ENCODE data around the gene ATCAY.

The ATCAY gene

GRCh38 chr19:3898426-3898825, 17.9 kb downstream of the ATCAY start:
- TF ChIP-seq, protein P1, sequence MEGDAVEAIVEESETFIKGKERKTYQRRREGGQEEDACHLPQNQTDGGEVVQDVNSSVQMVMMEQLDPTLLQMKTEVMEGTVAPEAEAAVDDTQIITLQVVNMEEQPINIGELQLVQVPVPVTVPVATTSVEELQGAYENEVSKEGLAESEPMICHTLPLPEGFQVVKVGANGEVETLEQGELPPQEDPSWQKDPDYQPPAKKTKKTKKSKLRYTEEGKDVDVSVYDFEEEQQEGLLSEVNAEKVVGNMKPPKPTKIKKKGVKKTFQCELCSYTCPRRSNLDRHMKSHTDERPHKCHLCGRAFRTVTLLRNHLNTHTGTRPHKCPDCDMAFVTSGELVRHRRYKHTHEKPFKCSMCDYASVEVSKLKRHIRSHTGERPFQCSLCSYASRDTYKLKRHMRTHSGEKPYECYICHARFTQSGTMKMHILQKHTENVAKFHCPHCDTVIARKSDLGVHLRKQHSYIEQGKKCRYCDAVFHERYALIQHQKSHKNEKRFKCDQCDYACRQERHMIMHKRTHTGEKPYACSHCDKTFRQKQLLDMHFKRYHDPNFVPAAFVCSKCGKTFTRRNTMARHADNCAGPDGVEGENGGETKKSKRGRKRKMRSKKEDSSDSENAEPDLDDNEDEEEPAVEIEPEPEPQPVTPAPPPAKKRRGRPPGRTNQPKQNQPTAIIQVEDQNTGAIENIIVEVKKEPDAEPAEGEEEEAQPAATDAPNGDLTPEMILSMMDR (IDR thresholded peaks at IDR 0.05; ENCODE audit: low read depth, low read length, missing control alignments): no peak
- no peak overlapping the region for H3K4me3 ChIP-seq (ENCODE audit: low read depth, low read length)
- DNase-seq (ENCODE audit: low read depth): no peak

DNA sequence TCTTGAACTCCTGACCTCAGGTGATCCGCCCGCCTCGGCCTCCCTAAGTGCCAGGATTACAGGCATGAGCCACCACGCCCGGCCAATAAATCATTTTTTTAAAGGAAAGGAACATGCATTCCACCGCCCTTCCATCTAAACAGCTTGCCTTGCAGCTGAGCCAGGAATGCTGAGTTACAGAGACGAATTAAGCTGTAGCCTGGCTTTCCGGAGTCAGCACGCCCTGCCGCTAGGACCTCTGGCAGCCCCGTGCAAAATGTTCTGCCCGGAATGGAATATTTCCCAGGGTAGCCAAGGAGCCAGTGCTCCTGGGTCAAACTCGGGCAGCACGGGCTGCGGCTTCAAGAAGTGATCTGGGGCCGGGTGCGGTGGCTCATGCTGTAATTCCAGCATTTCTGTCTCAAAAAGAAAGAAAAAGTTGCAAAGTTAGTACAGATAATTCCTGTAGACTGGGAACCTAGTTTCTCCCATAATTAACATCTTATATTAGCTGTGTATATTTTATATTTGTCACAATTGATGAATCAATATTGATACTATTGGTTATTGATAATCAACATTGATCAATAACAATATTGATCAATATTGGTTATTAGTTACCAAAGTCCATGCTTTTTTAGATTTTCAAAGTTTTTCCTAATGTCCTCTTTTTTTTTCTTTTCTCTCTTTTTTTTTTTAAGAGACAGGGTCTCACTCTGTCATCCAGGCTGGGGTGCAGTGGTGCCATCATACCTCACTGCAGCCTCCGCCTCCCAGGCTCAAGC, 19.2 kb downstream of the ATCAY start:
- TF ChIP-seq, protein P1 (IDR thresholded peaks at IDR 0.05; ENCODE audit: low read depth, low read length, missing control alignments): no peak
- DNase-seq (ENCODE audit: low read depth): no peak

DNA sequence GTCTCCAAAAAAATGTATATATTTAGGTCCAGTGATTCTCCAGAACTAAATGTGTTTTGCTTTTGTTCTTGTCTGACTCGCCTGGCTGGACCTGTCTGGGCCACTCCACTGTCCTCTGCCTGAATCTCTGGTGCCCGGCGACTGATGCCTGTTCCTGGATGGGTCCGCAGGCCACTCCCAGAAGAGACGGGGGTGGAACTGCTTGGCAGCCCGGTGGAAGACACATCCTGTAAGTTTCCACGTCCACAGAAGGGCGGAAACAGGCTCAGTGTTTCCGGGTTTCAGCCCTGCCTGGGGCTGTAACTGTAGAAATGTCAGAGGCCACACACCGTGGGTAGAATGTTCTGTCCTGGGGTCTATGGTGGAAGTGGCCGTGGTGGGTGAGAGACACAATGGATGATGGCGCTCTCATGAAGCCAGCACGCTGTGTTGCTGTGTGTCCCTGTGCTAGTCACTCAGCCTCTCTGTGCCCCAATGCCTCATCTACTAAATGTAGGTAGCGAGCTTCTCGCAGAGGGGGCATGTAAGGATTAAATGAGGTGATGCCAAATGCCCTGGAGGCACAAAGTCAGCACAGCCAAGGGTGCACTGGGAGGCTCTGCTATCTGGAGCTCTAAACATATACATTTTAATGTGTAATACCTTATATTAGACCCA, 22.0 kb downstream of the ATCAY start:
- DNase-seq (ENCODE audit: low read depth): no peak
- TF ChIP-seq, protein P1 (IDR thresholded peaks at IDR 0.05; ENCODE audit: low read depth, low read length, missing control alignments): no peak
- no peak overlapping the region for H3K4me3 ChIP-seq (ENCODE audit: low read depth, low read length)

More for the DNA sequence above, 19.2 kb downstream of the ATCAY start:
- H3K4me3 ChIP-seq (ENCODE audit: low read depth, low read length): no peak overlapping the region

GRCh38 chr19:3904233-3904632, 23.7 kb downstream of the ATCAY start:
- DNase-seq (ENCODE audit: low read depth): no peak
- TF ChIP-seq, protein P1 (IDR thresholded peaks at IDR 0.05; ENCODE audit: low read depth, low read length, missing control alignments): no peak
- H3K4me3 ChIP-seq (ENCODE audit: low read depth, low read length): no peak overlapping the region

DNA sequence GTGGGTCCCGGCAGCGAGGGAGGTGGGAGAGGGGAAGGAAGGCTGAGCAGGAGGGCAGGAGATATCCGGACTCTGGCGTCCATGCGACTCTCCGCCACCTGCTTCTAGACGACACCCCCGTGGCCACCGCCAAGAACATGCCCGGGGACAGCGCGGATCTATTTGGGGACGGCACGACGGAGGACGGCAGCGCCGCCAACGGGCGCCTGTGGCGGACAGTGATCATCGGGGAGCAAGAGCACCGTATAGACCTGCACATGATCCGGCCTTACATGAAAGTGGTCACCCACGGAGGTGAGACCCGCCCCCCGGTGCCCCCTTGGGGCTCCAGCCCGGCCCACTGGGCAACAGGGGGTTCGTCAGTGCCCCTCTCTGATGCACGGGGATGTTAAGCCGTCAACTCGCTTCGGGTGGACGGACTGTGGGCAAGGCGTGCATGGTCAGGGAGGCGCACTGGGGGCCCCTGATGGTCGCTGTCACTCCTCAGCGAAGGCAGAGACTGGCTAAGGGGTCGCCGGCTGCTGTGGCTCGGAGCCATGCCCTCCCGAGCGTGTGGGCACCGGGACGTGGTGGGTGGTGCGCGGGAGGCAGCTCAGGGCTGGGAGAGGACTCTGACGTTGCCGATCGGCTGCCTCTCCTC, 27.3 kb downstream of the ATCAY start:
- TF ChIP-seq, protein P1 (IDR thresholded peaks at IDR 0.05; ENCODE audit: low read depth, low read length, missing control alignments): no peak
- no peak overlapping the region for H3K4me3 ChIP-seq (ENCODE audit: low read depth, low read length)
- DNase-seq (ENCODE audit: low read depth): no peak

DNA sequence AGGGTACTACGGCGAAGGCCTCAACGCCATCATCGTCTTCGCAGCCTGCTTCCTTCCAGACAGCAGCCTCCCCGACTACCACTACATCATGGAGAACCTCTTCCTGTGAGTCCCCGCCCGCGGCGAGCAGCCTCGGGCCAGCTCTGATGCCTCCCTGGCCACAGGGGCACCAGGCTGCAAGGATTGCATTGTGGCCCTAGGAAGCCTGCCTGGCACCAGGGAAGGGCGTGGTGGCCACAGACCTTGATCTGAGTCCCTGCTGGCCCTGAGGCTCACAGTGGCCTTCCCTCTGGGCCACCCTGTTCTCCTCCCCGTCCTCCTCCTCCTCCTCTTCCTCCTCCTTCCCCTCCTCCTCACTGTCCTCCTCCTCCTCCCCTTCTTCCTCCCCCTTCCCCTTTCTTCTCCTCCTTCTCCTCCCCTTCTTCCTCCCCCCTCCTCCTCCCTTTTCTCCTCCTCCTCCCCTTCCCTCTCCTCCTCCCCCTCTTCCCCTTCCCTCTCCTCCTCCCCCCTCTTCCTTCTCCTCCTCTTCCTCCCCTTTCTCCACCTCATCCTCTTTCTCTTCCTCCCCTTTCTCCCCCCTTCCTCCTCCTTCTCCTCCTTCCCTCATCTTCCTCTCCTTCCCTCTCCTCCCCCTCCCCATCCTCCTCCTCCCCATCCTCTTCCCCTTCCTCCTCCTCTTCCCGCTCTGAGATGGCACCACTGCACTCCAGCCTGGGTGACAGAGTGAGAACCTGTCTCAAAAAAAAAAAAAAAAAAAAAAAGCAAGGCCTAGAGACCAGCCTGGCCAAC, 28.0 kb downstream of the ATCAY start:
- TF ChIP-seq, protein P1 (IDR thresholded peaks at IDR 0.05; ENCODE audit: low read depth, low read length, missing control alignments): no peak
- no peak for DNase-seq (ENCODE audit: low read depth)

More for the DNA sequence above, 28.0 kb downstream of the ATCAY start:
- H3K4me3 ChIP-seq (ENCODE audit: low read depth, low read length): no peak overlapping the region

Data from GM12864 (cell line).